GM12874 (cell line): ENCODE data around the gene ATP6V0A1.

Source experiments
- TF ChIP-seq, protein P1 (sequence below): IDR thresholded peaks from 2 replicates; pipeline ENCODE4 v1.5.1; 2011; ENCODE audit warnings: low read depth, mild to moderate bottlenecking, control low read depth, low read length, moderate library complexity; ENCODE audit not compliant: insufficient read depth

Gene ATP6V0A1

DNA sequence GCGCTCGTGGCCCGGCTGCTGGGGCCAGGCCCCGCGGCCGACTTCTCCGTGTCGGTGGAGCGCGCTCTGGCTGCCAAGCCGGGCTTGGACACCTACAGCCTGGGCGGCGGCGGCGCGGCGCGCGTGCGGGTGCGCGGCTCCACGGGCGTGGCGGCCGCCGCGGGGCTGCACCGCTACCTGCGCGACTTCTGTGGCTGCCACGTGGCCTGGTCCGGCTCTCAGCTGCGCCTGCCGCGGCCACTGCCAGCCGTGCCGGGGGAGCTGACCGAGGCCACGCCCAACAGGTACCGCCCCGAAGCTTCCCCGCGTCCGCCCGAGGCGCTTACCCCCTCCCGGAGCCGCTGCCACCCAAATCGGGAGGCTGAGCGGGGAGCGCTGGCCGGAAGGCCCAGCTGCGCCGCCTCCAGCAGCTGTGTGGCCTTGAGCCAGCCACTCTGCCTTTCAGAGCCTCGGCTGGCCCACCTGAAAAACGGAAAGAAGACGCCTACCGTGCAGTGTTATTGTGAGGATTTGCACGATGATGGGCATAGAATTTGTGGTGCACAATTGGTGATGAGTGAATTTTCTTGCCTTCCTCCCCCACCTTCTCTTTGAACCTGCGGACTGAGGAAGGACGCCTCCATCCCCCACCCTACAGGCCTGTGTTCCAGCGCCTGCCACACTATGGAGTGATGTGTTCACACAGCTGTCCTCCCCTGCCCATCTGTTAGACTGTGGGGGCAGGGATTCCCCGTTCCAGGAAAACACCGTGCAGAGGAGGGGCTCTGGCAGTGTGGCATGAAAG lies 77.9 kb downstream of the ATP6V0A1 start:
- TF ChIP-seq, protein P1, sequence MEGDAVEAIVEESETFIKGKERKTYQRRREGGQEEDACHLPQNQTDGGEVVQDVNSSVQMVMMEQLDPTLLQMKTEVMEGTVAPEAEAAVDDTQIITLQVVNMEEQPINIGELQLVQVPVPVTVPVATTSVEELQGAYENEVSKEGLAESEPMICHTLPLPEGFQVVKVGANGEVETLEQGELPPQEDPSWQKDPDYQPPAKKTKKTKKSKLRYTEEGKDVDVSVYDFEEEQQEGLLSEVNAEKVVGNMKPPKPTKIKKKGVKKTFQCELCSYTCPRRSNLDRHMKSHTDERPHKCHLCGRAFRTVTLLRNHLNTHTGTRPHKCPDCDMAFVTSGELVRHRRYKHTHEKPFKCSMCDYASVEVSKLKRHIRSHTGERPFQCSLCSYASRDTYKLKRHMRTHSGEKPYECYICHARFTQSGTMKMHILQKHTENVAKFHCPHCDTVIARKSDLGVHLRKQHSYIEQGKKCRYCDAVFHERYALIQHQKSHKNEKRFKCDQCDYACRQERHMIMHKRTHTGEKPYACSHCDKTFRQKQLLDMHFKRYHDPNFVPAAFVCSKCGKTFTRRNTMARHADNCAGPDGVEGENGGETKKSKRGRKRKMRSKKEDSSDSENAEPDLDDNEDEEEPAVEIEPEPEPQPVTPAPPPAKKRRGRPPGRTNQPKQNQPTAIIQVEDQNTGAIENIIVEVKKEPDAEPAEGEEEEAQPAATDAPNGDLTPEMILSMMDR, result no peak

- TF ChIP-seq, protein P1, result no peak
These were observed 78.6 kb downstream of the ATP6V0A1 start for GRCh38 chr17:42537156-42537805.

GRCh38 chr17:42537826-42538451 lies 79.3 kb downstream of the ATP6V0A1 start:
- TF ChIP-seq, protein P1, result no peak

DNA sequence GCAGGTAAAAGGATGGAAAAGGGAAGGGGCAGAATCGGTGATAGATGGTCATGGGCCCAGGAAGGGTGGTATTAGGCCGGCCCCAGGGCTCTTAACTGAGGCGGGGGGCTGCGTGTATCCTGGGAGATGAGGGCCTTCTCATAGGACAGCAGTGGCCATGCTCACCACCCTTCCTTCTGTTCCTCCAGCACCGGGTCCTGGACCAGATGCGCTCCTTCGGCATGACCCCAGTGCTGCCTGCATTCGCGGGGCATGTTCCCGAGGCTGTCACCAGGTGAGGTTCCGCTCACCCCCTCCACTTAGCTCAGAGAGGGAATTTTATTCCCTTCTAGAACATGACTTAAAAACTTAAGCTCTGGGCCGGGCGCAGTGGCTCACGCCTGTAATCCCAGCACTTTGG lies 79.8 kb downstream of the ATP6V0A1 start:
- TF ChIP-seq, protein P1, result no peak

- TF ChIP-seq, protein P1, result no peak
These were observed 82.6 kb downstream of the ATP6V0A1 start for GRCh38 chr17:42541041-42541833.

DNA sequence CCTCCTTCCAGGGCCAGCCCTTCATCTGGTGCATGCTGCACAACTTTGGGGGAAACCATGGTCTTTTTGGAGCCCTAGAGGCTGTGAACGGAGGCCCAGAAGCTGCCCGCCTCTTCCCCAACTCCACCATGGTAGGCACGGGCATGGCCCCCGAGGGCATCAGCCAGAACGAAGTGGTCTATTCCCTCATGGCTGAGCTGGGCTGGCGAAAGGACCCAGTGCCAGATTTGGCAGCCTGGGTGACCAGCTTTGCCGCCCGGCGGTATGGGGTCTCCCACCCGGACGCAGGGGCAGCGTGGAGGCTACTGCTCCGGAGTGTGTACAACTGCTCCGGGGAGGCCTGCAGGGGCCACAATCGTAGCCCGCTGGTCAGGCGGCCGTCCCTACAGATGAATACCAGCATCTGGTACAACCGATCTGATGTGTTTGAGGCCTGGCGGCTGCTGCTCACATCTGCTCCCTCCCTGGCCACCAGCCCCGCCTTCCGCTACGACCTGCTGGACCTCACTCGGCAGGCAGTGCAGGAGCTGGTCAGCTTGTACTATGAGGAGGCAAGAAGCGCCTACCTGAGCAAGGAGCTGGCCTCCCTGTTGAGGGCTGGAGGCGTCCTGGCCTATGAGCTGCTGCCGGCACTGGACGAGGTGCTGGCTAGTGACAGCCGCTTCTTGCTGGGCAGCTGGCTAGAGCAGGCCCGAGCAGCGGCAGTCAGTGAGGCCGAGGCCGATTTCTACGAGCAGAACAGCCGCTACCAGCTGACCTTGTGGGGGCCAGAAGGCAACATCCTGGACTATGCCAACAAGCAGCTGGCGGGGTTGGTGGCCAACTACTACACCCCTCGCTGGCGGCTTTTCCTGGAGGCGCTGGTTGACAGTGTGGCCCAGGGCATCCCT lies 84.8 kb downstream of the ATP6V0A1 start:
- TF ChIP-seq, protein P1, result no peak
